HG03139 (cell line): ENCODE results near the gene CTNNBL1.

ENCODE experiments used
- ATAC-seq: cut with Tn5 transposase; IDR thresholded peaks from one replicate; pipeline ENCODE4 v1.9.1; 2021; ENCODE audit not compliant: unreplicated experiment

The CTNNBL1 gene

GRCh38 chr20:37775200-37775599, 81.4 kb downstream of the CTNNBL1 start:
- ATAC-seq, result no peak

- no peak for ATAC-seq
These were observed 82.2 kb downstream of the CTNNBL1 start for GRCh38 chr20:37776049-37776448.

- ATAC-seq, result no peak
These were observed 82.7 kb downstream of the CTNNBL1 start for GRCh38 chr20:37776526-37776925.

- ATAC-seq, result no peak
These were observed 83.5 kb downstream of the CTNNBL1 start for GRCh38 chr20:37777012-37777950.

- ATAC-seq, result no peak
These were observed 84.3 kb downstream of the CTNNBL1 start for GRCh38 chr20:37777988-37778659.

- ATAC-seq, result no peak
These were observed 87.8 kb downstream of the CTNNBL1 start for GRCh38 chr20:37781626-37782025.

GRCh38 chr20:37786043-37786442, 92.2 kb downstream of the CTNNBL1 start:
- no peak for ATAC-seq

GRCh38 chr20:37789408-37789807, 95.6 kb downstream of the CTNNBL1 start:
- no peak for ATAC-seq

GRCh38 chr20:37790900-37791299, 97.1 kb downstream of the CTNNBL1 start:
- ATAC-seq, result no peak

- no peak for ATAC-seq
These were observed 102.3 kb downstream of the CTNNBL1 start for GRCh38 chr20:37796121-37796520.

GRCh38 chr20:37796733-37797132, 102.9 kb downstream of the CTNNBL1 start:
- ATAC-seq, result no peak

GRCh38 chr20:37797669-37798175, 103.9 kb downstream of the CTNNBL1 start:
- no peak for ATAC-seq

- ATAC-seq, result no peak
These were observed 104.5 kb downstream of the CTNNBL1 start for GRCh38 chr20:37798312-37798711.

GRCh38 chr20:37800618-37801017, 106.8 kb downstream of the CTNNBL1 start:
- no peak for ATAC-seq

GRCh38 chr20:37801921-37802320, 108.1 kb downstream of the CTNNBL1 start:
- ATAC-seq, result no peak

- no peak for ATAC-seq
These were observed 109.8 kb downstream of the CTNNBL1 start for GRCh38 chr20:37803438-37804307.

GRCh38 chr20:37804584-37805566, 111.0 kb downstream of the CTNNBL1 start:
- peak; percentile 71 for ATAC-seq

- ATAC-seq, result no peak
These were observed 113.8 kb downstream of the CTNNBL1 start for GRCh38 chr20:37807471-37808232.
